Measurements from ENCODE around the gene CD69.
"Not testable (repeated sequence)": the region's sequence is repeated elsewhere in the genome, so short reads cannot be mapped to it uniquely, and the experiment has no call there.

CD69 gene

GRCh38 chr12:9713032-9713558 is 47.6 kb downstream of the CD69 start:
- DNase-seq: not testable (repeated sequence)

GRCh38 chr12:9711664-9712063 is 49.0 kb downstream of the CD69 start:
- DNase-seq: no peak

GRCh38 chr12:9710584-9711375 is 49.9 kb downstream of the CD69 start:
- DNase-seq: no peak

- no peak for DNase-seq
These were observed 51.8 kb downstream of the CD69 start for GRCh38 chr12:9708853-9709252.

GRCh38 chr12:9707864-9708808 is 52.6 kb downstream of the CD69 start:
- DNase-seq: peak; percentile 45

GRCh38 chr12:9707356-9707755 is 53.3 kb downstream of the CD69 start:
- no peak for DNase-seq

- no peak for DNase-seq
These were observed 54.5 kb downstream of the CD69 start for GRCh38 chr12:9706086-9706685.

GRCh38 chr12:9704561-9704960 is 56.1 kb downstream of the CD69 start:
- DNase-seq: not testable (repeated sequence)
